K562 (cell line): Measurements from ENCODE around the gene SPRYD7. TPM values are rescaled to one million over a fixed set of nuclear protein-coding genes. Genes with fewer than 3 reads are reported as not detected.

Experiments used
- ATAC-seq: fragments of 200-7000 bp; cut with Tn5 transposase; 3 replicates; pipeline ENCODE4 v1.9.1; 2020; ENCODE audit warnings: moderate library complexity
- BruUV-seq: library from RNA; stranded (reverse); fragments of 400-500 nt; replicated peaks from 2 replicates; lab custom pipeline; 2021; lab: Mats Ljungman, UMichigan
- CTCF ChIA-PET: fragments of 300-600 bp; formaldehyde crosslinking; extraction: SDS; loops from one replicate; lab custom pipeline; 2021; ENCODE audit warnings: low intra/inter-chr PET ratio; lab: Yijun Ruan, JAX
- POLR2A ChIA-PET: fragments of 300-600, 350-650 bp; sonication (Branson Sonifier 250); formaldehyde crosslinking; extraction: SDS; loops from one replicate; lab custom pipeline; 2021; ENCODE audit warnings: antibody characterized with exemption, inconsistent platforms; lab: Yijun Ruan, JAX
- DNase-seq, 4 experiments: peaks; one replicate each; pipeline versions ENCODE4 v3.0.0 to v3.0.0-alpha.2; 2011 to 2018; ENCODE audit warnings: low spot score in 3 of 4, mixed read lengths in 3 of 4; ENCODE audit errors: extremely low read depth in 1 of 4
- FAIRE-seq: peaks from 2 replicates; lab custom pipeline; 2011; peaks lifted over from hg19 to GRCh38; lab: Jason Lieb, UNC
- H2AFZ ChIP-seq: 2 replicates; pipeline ENCODE4 v1.6.0; 2011; ENCODE audit warnings: low read depth, low read length, control low read depth, inconsistent platforms
- H3K27ac ChIP-seq: fragments of 200-600 bp; 3 replicates; pipeline ENCODE4 v1.8.0; 2011; ENCODE audit warnings: low read depth, mild to moderate bottlenecking, control low read depth, inconsistent platforms, low read length, moderate library complexity, mixed read lengths; ENCODE audit errors: extremely low read depth
- H3K27me3 ChIP-seq, 2 experiments: fragments of 300-600 bp in 1 of 2; 2 replicates in 1 of 2; 3 replicates in 1 of 2; pipeline versions ENCODE4 v1.6.0 to v1.8.0; 2011; ENCODE audit warnings: inconsistent platforms in 2 of 2, low read length in 2 of 2, mild to moderate bottlenecking in 1 of 2, mixed read lengths in 1 of 2, moderate library complexity in 1 of 2; ENCODE audit not compliant: control insufficient read depth in 2 of 2, insufficient read depth in 2 of 2
- H3K36me3 ChIP-seq: fragments of 300-600 bp; 3 replicates; pipeline ENCODE4 v1.8.0; 2011; ENCODE audit warnings: mild to moderate bottlenecking, low read length, inconsistent platforms; ENCODE audit not compliant: control insufficient read depth, insufficient read depth
- H3K4me1 ChIP-seq, 2 experiments: fragments of 200-600 bp in 1 of 2; replicated peaks in 1 of 2; 2 replicates in 1 of 2; 3 replicates in 1 of 2; pipeline versions ENCODE4 v1.5.1 to v1.8.0; 2011; ENCODE audit warnings: inconsistent platforms in 2 of 2, low read length in 2 of 2, mild to moderate bottlenecking in 1 of 2, mixed read lengths in 1 of 2, moderate library complexity in 1 of 2; ENCODE audit not compliant: control insufficient read depth in 2 of 2, insufficient read depth in 2 of 2
- H3K4me2 ChIP-seq: 2 replicates; pipeline ENCODE4 v1.6.1; 2011; ENCODE audit warnings: low read length, control low read depth, inconsistent platforms, mixed read lengths; ENCODE audit not compliant: insufficient read depth
- H3K4me3 ChIP-seq: fragments of 200-600 bp; sonication (generic), shearing (Covaris generic); 2 replicates; pipeline ENCODE4 v1.5.1; 2016; ENCODE audit warnings: control low read depth, inconsistent platforms
- H3K79me2 ChIP-seq: fragments of 200-600 bp; 3 replicates; pipeline ENCODE4 v1.8.0; 2011; ENCODE audit warnings: low read length, inconsistent platforms; ENCODE audit not compliant: control insufficient read depth, insufficient read depth
- H3K9ac ChIP-seq, 2 experiments: 2 replicates each; pipeline versions ENCODE4 v1.6.0 to v1.6.1; 2011; ENCODE audit warnings: low read depth in 2 of 2, low read length in 2 of 2, control low read depth in 1 of 2, inconsistent platforms in 1 of 2, mild to moderate bottlenecking in 1 of 2, mixed read lengths in 1 of 2; ENCODE audit not compliant: insufficient read depth in 1 of 2
- H3K9me1 ChIP-seq: one replicate; pipeline ENCODE4 v1.6.0; 2011; ENCODE audit warnings: inconsistent platforms, mild to moderate bottlenecking, low read length, moderate library complexity; ENCODE audit not compliant: control insufficient read depth, insufficient read depth
- H3K9me3 ChIP-seq: replicated peaks from 2 replicates; pipeline ENCODE4 v1.5.1; 2011; ENCODE audit warnings: low read depth, low read length, inconsistent platforms; ENCODE audit not compliant: control insufficient read depth, insufficient read depth
- H4K20me1 ChIP-seq: replicated peaks from 2 replicates; pipeline ENCODE4 v1.6.1; 2011; ENCODE audit warnings: low read length, inconsistent platforms, mixed read lengths; ENCODE audit not compliant: control insufficient read depth, insufficient read depth
- ARID1B ChIP-seq: fragments of 450-650 bp; IDR thresholded peaks from 2 replicates; pipeline ENCODE4 v1.6.1; 2016; ENCODE audit warnings: antibody characterized with exemption, mild to moderate bottlenecking, inconsistent platforms
- C11orf30 ChIP-seq: fragments of 450-650 bp; IDR thresholded peaks from 2 replicates; pipeline ENCODE4 v1.6.1; 2016; ENCODE audit warnings: low read depth, mild to moderate bottlenecking
- MAFF ChIP-seq: IDR thresholded peaks from 2 replicates; pipeline ENCODE4 v1.6.1; 2012; ENCODE audit warnings: low read length, improper control_type of control experiment
- MAFG ChIP-seq: fragments of 450-650 bp; conservative IDR thresholded peaks from 2 replicates; pipeline ENCODE4 v1.6.1; 2016; ENCODE audit warnings: missing genetic modification characterization, missing compliant biosample characterization
- NFE2 ChIP-seq: IDR thresholded peaks from 2 replicates; pipeline ENCODE4 v1.6.1; 2014; ENCODE audit warnings: antibody characterized with exemption, low read depth
- SP2 ChIP-seq: IDR thresholded peaks from 2 replicates; pipeline ENCODE4 v1.6.1; 2011; ENCODE audit warnings: mild to moderate bottlenecking, low read depth, low read length, moderate library complexity; ENCODE audit not compliant: poor library complexity, severe bottlenecking; ENCODE audit errors: extremely low read depth
- TAL1 ChIP-seq: fragments of 450-650 bp; IDR thresholded peaks from 2 replicates; pipeline ENCODE4 v1.6.1; 2016; ENCODE audit warnings: mild to moderate bottlenecking
- WGBS: fragments of 100-300 bp; shearing (Covaris generic); methylation state at CpG from one replicate; pipeline ENCODE4 v1.1.6; 2016; ENCODE audit warnings: low coverage, mixed read lengths; ENCODE audit not compliant: insufficient coverage; ENCODE audit errors: missing lambda C conversion rate; 5-methylcytosine and 5-hydroxymethylcytosine counted together
- in situ Hi-C: fragments of 300-500 bp; cut with MboI; formaldehyde crosslinking; loops from 4 replicates; pipeline ENCODE4 v1.15.0; 2018; ENCODE audit warnings: inconsistent platforms, mixed read lengths
- intact Hi-C: fragments of 100-400 bp; cut with micrococcal nuclease; formaldehyde crosslinking; loops from 2 replicates; pipeline ENCODE4 v1.14.2; 2022
- polyA plus RNA-seq, 8 experiments: library from polyadenylated mRNA; depleted of rRNA in 4 of 8; stranded (reverse) in 5 of 8; unstranded in 3 of 8; fragments of >200 nt; fragmentation: Nextera tagmentation in 2 of 8; fragmentation: Illumina TruSeq in 1 of 8; extraction: Ambion mirVana in 2 of 8; extraction: Trizol in 1 of 8; gene quantifications; 2 replicates each; pipeline versions ENCODE4 v1.2.1 to v1.2.3, GENCODE V29; 2011 to 2014; ENCODE audit warnings: inconsistent platforms in 1 of 8, missing spikeins in 1 of 8
- total RNA-seq, 7 experiments: library from RNA; depleted of rRNA in 6 of 7; stranded (reverse); fragments of >200 nt in 6 of 7; fragmentation: Illumina TruSeq in 2 of 7; extraction: Trizol in 2 of 7; gene quantifications; 2 replicates each; pipeline versions ENCODE4 v1.2.1 to v1.2.3, GENCODE V29; 2011 to 2021; ENCODE audit warnings: low replicate concordance in 1 of 7
- TF ChIP-seq, protein P1 (sequence below): sonication (generic); formaldehyde crosslinking; IDR thresholded peaks from 2 replicates; pipeline ENCODE4 v1.4.0; 2020; ENCODE audit warnings: mild to moderate bottlenecking, missing genetic modification reagents

The SPRYD7 gene
- total and polyA plus RNA-seq, 9 of the 15 experiments (the other 6 are each of a cell fraction or from before 2014, with no cell fraction given) = 4.3 to 11.0 (median 7.9) TPM

DNA sequence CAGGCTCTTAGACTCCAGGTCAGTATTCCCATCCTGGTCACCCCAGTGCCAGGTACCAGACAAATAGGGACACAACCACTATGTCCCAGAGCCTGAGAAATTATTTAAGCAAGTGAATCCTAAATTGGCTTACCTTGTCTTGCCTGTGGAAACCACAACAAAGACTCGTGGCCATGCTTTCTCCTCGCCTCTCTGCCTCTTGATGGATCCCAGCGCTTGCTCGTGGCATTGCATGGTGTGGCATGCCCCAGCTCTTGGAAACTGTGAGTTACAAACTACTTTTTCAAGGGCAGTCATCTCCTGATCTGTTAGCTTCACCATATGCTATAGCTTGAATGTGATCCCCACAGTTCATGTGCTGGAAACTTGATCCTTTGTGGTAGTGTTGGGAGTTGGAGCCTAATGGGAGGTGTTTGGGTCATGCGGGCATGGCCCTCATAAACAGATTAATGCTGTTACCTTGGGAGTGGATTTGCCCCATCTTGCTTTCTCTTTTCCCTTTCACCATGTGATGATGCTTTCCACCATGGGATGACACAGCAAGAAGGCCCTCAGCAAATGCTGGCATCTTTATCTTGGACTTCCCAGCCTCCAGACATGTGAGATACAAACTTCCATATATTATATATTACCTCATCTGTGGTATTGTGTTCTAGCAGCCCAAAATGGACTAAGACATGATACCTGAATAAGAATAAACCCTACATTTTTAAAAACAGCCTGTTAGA is 31.2 kb downstream of the SPRYD7 start:
- Histone ChIP-seq H3K27me3 (no peaks in the 10 kb centered on the region), H2AFZ (0 out of 2 replicates have a peak overlapping the region, but pooled peaks have one; percentile 63), H3K9ac (no peak overlapping the region), H4K20me1 (no peaks in the 10 kb centered on the region), H3K9me3 (no peaks in the 10 kb centered on the region), H3K27ac (no peak overlapping the region; the same call in 2 of the 3 replicates), H3K4me1 (peaks cover 0 to 2% of the 10 kb centered on the region in 2 experiments; a peak in 3 of 5 replicates), H3K4me2 (no peak overlapping the region), H3K9me1 (no peaks in the 10 kb centered on the region), H3K79me2 (no peaks in the 10 kb centered on the region), H3K36me3 (no peaks in the 10 kb centered on the region), H3K4me3 (no peak overlapping the region)
- DNase-seq (peak in 1 of 4 experiments; percentile 22), FAIRE-seq (no peak), ATAC-seq (no peak)
- ChIA-PET POLR2A (no interaction called here), CTCF (no interaction called here)
- WGBS = 63% methylated on average over 5 of the region's 5 CpGs
- BruUV-seq = no TSS peak
- in situ Hi-C loops = no loop called here
- TF ChIP-seq C11orf30 (peak; percentile 53), MAFF (peak; percentile 25; the same call in 1 of the 2 replicates), SP2 (no peak), MAFG (tag) (peak; percentile 60; the same call in 1 of the 2 replicates), NFE2 (peak; percentile 65), ARID1B (0 out of 2 replicates have a peak, but pooled peaks have one; percentile 13), TAL1 (0 out of 2 replicates have a peak, but pooled peaks have one; percentile 3)
- TF ChIP-seq, protein P1, sequence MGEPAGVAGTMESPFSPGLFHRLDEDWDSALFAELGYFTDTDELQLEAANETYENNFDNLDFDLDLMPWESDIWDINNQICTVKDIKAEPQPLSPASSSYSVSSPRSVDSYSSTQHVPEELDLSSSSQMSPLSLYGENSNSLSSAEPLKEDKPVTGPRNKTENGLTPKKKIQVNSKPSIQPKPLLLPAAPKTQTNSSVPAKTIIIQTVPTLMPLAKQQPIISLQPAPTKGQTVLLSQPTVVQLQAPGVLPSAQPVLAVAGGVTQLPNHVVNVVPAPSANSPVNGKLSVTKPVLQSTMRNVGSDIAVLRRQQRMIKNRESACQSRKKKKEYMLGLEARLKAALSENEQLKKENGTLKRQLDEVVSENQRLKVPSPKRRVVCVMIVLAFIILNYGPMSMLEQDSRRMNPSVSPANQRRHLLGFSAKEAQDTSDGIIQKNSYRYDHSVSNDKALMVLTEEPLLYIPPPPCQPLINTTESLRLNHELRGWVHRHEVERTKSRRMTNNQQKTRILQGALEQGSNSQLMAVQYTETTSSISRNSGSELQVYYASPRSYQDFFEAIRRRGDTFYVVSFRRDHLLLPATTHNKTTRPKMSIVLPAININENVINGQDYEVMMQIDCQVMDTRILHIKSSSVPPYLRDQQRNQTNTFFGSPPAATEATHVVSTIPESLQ = no peak
- intact Hi-C loops = no loop called here
